Peyer's patch (tissue), 4 donors: Measurements from ENCODE around the gene BOLA1. TPM values are rescaled to one million over a fixed set of nuclear protein-coding genes. Genes with fewer than 3 reads are reported as not detected.

Experiments used
- DNase-seq, 3 donors: peaks; one replicate each; pipeline ENCODE4 v3.0.0-alpha.2; 2017 to 2019
- H3K27ac ChIP-seq, 4 donors: fragments of 200-600 bp; sonication (generic); one replicate each; pipeline ENCODE4 v1.5.1; 2016 to 2019
- H3K27me3 ChIP-seq, 2 donors: fragments of 200-600 bp; sonication (generic); one replicate each; pipeline ENCODE4 v1.5.1; 2019
- H3K36me3 ChIP-seq, 3 donors: fragments of 200-600 bp; sonication (generic); one replicate each; pipeline ENCODE4 v1.5.1; 2016 to 2019
- H3K4me1 ChIP-seq, 4 donors: fragments of 200-600 bp; sonication (generic); one replicate each; pipeline ENCODE4 v1.5.1; 2016 to 2019
- H3K4me3 ChIP-seq, 4 donors: fragments of 200-600 bp; sonication (generic); 1 replicate in 3 of 4; 2 replicates in 1 of 4; pipeline ENCODE4 v1.5.1; 2016 to 2019; ENCODE audit warnings: mild to moderate bottlenecking in 1 of 4
- H3K9me3 ChIP-seq, 4 donors: fragments of 200-600 bp; sonication (generic); one replicate each; pipeline ENCODE4 v1.5.1; 2016 to 2019; ENCODE audit warnings: mild to moderate bottlenecking in 1 of 4
- POLR2A ChIP-seq, 2 donors: fragments of 450-650 bp; IDR thresholded peaks; one replicate each; pipeline ENCODE4 v1.5.1; 2017; ENCODE audit warnings: antibody characterized with exemption in 2 of 2, mild to moderate bottlenecking in 2 of 2, moderate library complexity in 2 of 2
- total RNA-seq, 4 donors: library from RNA; depleted of rRNA; stranded (reverse); fragments of >200 nt; gene quantifications; one replicate each; pipeline ENCODE4 v1.1.0, GENCODE V29; 2016
- TF ChIP-seq, protein P1 (sequence below), 6 experiments: fragments of 450-650 bp in 4 of 6; fragments of 200-600 bp in 2 of 6; sonication (generic) in 1 of 6; IDR thresholded peaks; one replicate each; pipeline ENCODE4 v1.5.1; 2017 to 2019; ENCODE audit warnings: antibody characterized with exemption in 6 of 6, mild to moderate bottlenecking in 3 of 6, moderate library complexity in 1 of 6

Gene BOLA1
- total RNA-seq, 4 donors from 2014 or later, result 9.1 to 37.8 (median 22.1) TPM

GRCh38 chr1:149888999-149889289 lies 10.4 kb upstream of the BOLA1 start:
- Histone ChIP-seq H3K36me3 (no peaks in the 10 kb centered on the region), H3K4me3 (peak overlapping the region; percentile 61 to 78 (median 71)), H3K4me1 (peaks cover 0 to 9% (median 0%) of the 10 kb centered on the region in 4 donors), H3K27me3 (no peaks in the 10 kb centered on the region), H3K27ac (peak overlapping the region in 3 of 4 donors; percentile 98 to 100 (median 99)), H3K9me3 (no peaks in the 10 kb centered on the region)
- TF ChIP-seq, protein P1, sequence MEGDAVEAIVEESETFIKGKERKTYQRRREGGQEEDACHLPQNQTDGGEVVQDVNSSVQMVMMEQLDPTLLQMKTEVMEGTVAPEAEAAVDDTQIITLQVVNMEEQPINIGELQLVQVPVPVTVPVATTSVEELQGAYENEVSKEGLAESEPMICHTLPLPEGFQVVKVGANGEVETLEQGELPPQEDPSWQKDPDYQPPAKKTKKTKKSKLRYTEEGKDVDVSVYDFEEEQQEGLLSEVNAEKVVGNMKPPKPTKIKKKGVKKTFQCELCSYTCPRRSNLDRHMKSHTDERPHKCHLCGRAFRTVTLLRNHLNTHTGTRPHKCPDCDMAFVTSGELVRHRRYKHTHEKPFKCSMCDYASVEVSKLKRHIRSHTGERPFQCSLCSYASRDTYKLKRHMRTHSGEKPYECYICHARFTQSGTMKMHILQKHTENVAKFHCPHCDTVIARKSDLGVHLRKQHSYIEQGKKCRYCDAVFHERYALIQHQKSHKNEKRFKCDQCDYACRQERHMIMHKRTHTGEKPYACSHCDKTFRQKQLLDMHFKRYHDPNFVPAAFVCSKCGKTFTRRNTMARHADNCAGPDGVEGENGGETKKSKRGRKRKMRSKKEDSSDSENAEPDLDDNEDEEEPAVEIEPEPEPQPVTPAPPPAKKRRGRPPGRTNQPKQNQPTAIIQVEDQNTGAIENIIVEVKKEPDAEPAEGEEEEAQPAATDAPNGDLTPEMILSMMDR (IDR thresholded peaks at IDR 0.05), result no peak
- peak in 1 of 2 donors; percentile 22 for TF ChIP-seq POLR2A (IDR thresholded peaks at IDR 0.05)
- peak in 1 of 3 donors; percentile 50 for DNase-seq

DNA sequence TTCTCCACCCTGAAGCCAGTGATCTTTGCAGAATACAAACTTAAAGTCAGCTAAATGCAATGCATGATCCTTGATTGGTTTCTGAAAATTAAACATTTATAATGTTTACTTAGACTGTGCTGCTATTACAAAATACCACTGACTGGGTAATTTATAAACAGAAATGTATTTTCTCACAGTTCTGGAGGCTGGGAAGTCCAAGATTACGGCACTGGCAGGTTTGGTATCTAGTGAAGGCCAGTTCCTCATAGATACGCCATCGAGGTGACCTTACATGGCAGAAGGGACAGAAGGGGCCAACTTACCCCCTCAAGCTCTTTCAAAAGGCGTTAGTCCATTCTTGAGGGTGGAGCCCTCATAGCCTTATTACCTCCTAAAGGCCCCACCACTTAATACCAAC lies 2.8 kb upstream of the BOLA1 start:
- TF ChIP-seq POLR2A (IDR thresholded peaks at IDR 0.05), result no peak
- TF ChIP-seq, protein P1 (IDR thresholded peaks at IDR 0.05), result no peak
- Histone ChIP-seq H3K4me1 (peaks cover 0 to 7% (median 5%) of the 10 kb centered on the region in 4 donors), H3K27me3 (no peaks in the 10 kb centered on the region), H3K27ac (no peak overlapping the region), H3K4me3 (no peak overlapping the region), H3K9me3 (no peaks in the 10 kb centered on the region), H3K36me3 (no peaks in the 10 kb centered on the region)
- DNase-seq, result no peak

DNA sequence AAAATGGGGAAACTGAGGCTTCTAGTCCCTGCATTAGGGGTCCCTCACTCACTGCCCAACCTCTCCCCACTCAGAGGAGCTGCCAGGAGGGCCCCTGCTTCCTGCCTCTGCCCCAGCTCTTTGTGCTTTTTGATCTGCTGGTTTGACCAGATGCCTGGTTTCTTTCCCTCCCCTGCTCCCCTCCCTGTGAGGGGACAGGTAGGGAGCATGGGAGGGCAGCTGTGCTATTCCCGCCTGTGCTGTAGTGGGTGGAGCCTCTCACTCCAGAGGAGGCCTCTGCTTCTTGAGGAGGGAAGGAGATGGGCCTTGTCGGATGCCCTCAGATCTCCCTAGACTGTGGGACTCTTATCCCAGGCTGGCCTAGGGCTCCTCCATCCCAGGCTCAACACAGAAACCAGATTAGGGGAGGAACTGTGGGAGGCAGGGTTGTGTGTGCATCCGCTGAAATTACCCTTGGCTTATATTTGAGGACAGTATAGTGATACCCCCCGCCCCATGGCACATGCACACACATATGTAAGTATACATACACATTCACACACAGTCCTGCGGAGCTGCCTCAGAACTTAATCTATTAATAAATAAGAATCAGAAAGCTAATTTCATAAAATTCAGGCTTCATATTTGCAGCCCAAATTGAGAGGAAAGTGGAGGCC lies 4.6 kb downstream of the BOLA1 start:
- TF ChIP-seq POLR2A (IDR thresholded peaks at IDR 0.05), result no peak
- TF ChIP-seq, protein P1 (IDR thresholded peaks at IDR 0.05), result no peak
- H3K4me3 ChIP-seq, result no peak overlapping the region
- no peaks in the 10 kb centered on the region for H3K36me3 ChIP-seq
- no peaks in the 10 kb centered on the region for H3K9me3 ChIP-seq
- peak in 1 of 3 donors; percentile 18 for DNase-seq
- peaks cover 0 to 7% (median 5%) of the 10 kb centered on the region in 4 donors for H3K4me1 ChIP-seq
- no peak overlapping the region for H3K27ac ChIP-seq
- H3K27me3 ChIP-seq, result no peaks in the 10 kb centered on the region

- TF ChIP-seq POLR2A (IDR thresholded peaks at IDR 0.05), result no peak
- TF ChIP-seq, protein P1 (IDR thresholded peaks at IDR 0.05), result no peak
- H3K9me3 ChIP-seq, result no peaks in the 10 kb centered on the region
Observed at GRCh38 chr1:149906570-149907075, 7.3 kb downstream of the BOLA1 start.

GRCh38 chr1:149914545-149914944 lies 15.2 kb downstream of the BOLA1 start:
- H3K36me3 ChIP-seq, result no peaks in the 10 kb centered on the region
- H3K9me3 ChIP-seq, result no peaks in the 10 kb centered on the region
- H3K27me3 ChIP-seq, result no peaks in the 10 kb centered on the region
- no peak overlapping the region for H3K27ac ChIP-seq
- H3K4me3 ChIP-seq, result no peak overlapping the region
- peaks cover 0 to 12% (median 4%) of the 10 kb centered on the region in 4 donors for H3K4me1 ChIP-seq
- DNase-seq, result no peak
- no peak for TF ChIP-seq POLR2A (IDR thresholded peaks at IDR 0.05)
- TF ChIP-seq, protein P1 (IDR thresholded peaks at IDR 0.05), result no peak

More at GRCh38 chr1:149906570-149907075, 7.3 kb downstream of the BOLA1 start:
- no peaks in the 10 kb centered on the region for H3K4me1 ChIP-seq
- peak in 1 of 3 donors; percentile 39 for DNase-seq
- no peaks in the 10 kb centered on the region for H3K36me3 ChIP-seq
- no peaks in the 10 kb centered on the region for H3K27me3 ChIP-seq
- no peak overlapping the region for H3K27ac ChIP-seq
- H3K4me3 ChIP-seq, result no peak overlapping the region
